Panc1 (cell line): ENCODE data around the gene SLC4A9.

ENCODE experiments used
- CTCF ChIP-seq: fragments of 450-650 bp; IDR thresholded peaks from 2 replicates; pipeline ENCODE4 v1.5.1; 2017; ENCODE audit warnings: mild to moderate bottlenecking
- TCF7L2 ChIP-seq: IDR thresholded peaks from 2 replicates; pipeline ENCODE4 v1.6.1; 2011; ENCODE audit warnings: mild to moderate bottlenecking, low read depth, low read length, inconsistent platforms
- TF ChIP-seq, protein P1 (sequence below), 2 experiments: IDR thresholded peaks; 2 replicates each; pipeline ENCODE4 v1.6.1; 2011 to 2012; ENCODE audit warnings: low read depth in 2 of 2, control low read depth in 1 of 2, low read length in 1 of 2, mild to moderate bottlenecking in 1 of 2, moderate library complexity in 1 of 2; ENCODE audit not compliant: insufficient read depth in 1 of 2

GRCh38 chr5:140362875-140363630 lies 3.1 kb downstream of the SLC4A9 start:
- TF ChIP-seq CTCF (peak; percentile 98), TCF7L2 (peak; percentile 55)
- TF ChIP-seq, protein P1, sequence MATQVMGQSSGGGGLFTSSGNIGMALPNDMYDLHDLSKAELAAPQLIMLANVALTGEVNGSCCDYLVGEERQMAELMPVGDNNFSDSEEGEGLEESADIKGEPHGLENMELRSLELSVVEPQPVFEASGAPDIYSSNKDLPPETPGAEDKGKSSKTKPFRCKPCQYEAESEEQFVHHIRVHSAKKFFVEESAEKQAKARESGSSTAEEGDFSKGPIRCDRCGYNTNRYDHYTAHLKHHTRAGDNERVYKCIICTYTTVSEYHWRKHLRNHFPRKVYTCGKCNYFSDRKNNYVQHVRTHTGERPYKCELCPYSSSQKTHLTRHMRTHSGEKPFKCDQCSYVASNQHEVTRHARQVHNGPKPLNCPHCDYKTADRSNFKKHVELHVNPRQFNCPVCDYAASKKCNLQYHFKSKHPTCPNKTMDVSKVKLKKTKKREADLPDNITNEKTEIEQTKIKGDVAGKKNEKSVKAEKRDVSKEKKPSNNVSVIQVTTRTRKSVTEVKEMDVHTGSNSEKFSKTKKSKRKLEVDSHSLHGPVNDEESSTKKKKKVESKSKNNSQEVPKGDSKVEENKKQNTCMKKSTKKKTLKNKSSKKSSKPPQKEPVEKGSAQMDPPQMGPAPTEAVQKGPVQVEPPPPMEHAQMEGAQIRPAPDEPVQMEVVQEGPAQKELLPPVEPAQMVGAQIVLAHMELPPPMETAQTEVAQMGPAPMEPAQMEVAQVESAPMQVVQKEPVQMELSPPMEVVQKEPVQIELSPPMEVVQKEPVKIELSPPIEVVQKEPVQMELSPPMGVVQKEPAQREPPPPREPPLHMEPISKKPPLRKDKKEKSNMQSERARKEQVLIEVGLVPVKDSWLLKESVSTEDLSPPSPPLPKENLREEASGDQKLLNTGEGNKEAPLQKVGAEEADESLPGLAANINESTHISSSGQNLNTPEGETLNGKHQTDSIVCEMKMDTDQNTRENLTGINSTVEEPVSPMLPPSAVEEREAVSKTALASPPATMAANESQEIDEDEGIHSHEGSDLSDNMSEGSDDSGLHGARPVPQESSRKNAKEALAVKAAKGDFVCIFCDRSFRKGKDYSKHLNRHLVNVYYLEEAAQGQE (IDR thresholded peaks at IDR 0.05; ENCODE audit: insufficient read depth in 1 of 2, low read depth in 2 of 2, low read length in 1 of 2) = no peak
